GM12865 (cell line): Measurements from ENCODE around the gene ZNF236.

Source experiments
- DNase-seq: peaks from one replicate; pipeline ENCODE4 v3.0.0; 2010; ENCODE audit warnings: low read depth
- H3K4me3 ChIP-seq: 2 replicates; pipeline ENCODE4 v1.5.1; 2011; ENCODE audit warnings: mild to moderate bottlenecking, low read depth, low read length, control low read depth
- TF ChIP-seq, protein P1 (sequence below): IDR thresholded peaks from 2 replicates; pipeline ENCODE4 v1.5.1; 2011; ENCODE audit warnings: low read length, control low read depth, low read depth, inconsistent platforms; ENCODE audit not compliant: insufficient read depth; ENCODE audit errors: missing control alignments

Gene ZNF236

DNA sequence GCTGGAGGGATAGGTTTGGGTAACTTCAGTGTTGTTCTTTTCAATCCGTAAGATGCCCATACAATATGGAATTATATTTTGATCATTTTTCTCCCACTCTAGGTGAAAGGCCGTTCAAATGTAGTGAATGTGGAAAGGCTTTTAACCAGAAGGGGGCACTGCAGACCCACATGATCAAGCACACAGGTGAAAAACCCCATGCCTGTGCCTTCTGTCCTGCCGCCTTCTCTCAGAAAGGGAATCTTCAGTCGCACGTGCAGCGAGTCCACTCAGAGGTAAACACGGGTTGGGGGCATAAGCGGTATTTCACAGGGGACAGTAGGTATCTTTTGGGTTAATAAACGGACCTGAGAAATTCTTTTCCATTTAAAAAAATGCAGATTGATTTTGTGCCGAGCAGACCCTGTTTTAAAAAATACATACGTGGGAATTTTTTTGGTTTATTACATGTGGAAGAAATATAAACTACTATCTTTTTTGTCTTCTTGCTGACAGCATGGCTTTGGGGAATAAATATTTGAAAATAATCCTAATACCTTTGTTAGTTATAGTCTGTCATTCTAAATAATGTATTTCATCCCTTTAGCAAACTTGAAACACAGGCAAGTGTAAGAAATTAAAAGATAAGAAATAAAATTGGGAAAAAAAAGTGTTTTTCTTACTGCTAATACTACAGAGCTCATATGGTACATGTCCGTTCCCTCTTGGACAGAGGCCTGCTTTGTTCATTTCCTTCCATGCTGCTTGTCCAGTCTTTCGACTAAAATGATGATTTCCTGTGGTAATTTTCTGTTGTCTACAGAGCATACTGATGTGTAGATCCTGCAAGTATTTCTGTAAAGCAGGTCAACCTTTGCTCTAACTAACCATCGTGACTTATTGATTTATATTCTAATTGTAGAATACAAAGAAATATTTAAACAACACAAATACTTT lies 53.3 kb downstream of the ZNF236 start:
- TF ChIP-seq, protein P1, sequence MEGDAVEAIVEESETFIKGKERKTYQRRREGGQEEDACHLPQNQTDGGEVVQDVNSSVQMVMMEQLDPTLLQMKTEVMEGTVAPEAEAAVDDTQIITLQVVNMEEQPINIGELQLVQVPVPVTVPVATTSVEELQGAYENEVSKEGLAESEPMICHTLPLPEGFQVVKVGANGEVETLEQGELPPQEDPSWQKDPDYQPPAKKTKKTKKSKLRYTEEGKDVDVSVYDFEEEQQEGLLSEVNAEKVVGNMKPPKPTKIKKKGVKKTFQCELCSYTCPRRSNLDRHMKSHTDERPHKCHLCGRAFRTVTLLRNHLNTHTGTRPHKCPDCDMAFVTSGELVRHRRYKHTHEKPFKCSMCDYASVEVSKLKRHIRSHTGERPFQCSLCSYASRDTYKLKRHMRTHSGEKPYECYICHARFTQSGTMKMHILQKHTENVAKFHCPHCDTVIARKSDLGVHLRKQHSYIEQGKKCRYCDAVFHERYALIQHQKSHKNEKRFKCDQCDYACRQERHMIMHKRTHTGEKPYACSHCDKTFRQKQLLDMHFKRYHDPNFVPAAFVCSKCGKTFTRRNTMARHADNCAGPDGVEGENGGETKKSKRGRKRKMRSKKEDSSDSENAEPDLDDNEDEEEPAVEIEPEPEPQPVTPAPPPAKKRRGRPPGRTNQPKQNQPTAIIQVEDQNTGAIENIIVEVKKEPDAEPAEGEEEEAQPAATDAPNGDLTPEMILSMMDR: peak; percentile 71
- DNase-seq: peak; percentile 77
- H3K4me3 ChIP-seq: no peak overlapping the region

- DNase-seq: no peak
- TF ChIP-seq, protein P1: no peak
- no peak overlapping the region for H3K4me3 ChIP-seq
Measured at GRCh38 chr18:76878426-76878825, 56.1 kb downstream of the ZNF236 start.

- H3K4me3 ChIP-seq: no peak overlapping the region
- TF ChIP-seq, protein P1: no peak
- DNase-seq: no peak
Measured at GRCh38 chr18:76880026-76880425, 57.7 kb downstream of the ZNF236 start.

GRCh38 chr18:76881744-76882143 lies 59.4 kb downstream of the ZNF236 start:
- no peak overlapping the region for H3K4me3 ChIP-seq
- no peak for DNase-seq
- TF ChIP-seq, protein P1: no peak

- no peak overlapping the region for H3K4me3 ChIP-seq
- TF ChIP-seq, protein P1: no peak
- DNase-seq: no peak
Measured at GRCh38 chr18:76882146-76882545, 59.8 kb downstream of the ZNF236 start.

DNA sequence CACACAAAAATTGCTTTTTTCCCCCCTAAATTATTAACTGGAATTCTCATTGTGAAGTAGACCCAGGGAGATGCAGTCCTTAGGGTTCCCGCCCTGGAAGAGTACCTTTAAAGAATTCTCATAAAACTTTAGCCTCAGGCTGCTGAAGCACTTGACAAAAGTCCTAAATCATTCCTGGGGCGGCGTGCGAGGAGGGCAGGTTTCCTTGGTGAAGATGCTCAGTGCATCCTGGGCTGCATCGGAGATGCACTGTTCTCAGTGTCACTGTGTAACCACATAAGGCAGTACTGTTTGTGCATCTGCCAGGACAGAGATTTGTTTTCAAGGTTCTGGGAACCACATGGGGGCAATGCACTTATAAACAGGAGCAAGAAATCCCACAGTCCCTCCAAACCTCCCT lies 62.6 kb downstream of the ZNF236 start:
- DNase-seq: no peak
- TF ChIP-seq, protein P1: no peak
- no peak overlapping the region for H3K4me3 ChIP-seq
